Middle frontal gyrus (tissue), 1 donor: ENCODE data around the gene AP4S1.
"Not testable (repeated sequence)": the region's sequence is repeated elsewhere in the genome, so short reads cannot be mapped to it uniquely, and the experiment has no call there.

Source experiments
- DNase-seq: peaks from one replicate; pipeline ENCODE4 v3.0.0-alpha.2; 2015; ENCODE audit warnings: low spot score; ENCODE audit errors: extremely low spot score

Gene AP4S1

GRCh38 chr14:31025367-31026076 lies at the start of gene AP4S1:
Gene AP4S1, plus strand, starts transcription at chr14:31025649. Its CDS starts 40,548 bp downstream, at chr14:31066197.
- no peak for DNase-seq

- no peak for DNase-seq
Observed at GRCh38 chr14:30977752-30978151, 47.7 kb upstream of the AP4S1 start.

- DNase-seq: not testable (repeated sequence)
Observed at GRCh38 chr14:30980106-30980704, 45.2 kb upstream of the AP4S1 start.

GRCh38 chr14:30980980-30981379 lies 44.5 kb upstream of the AP4S1 start:
- no peak for DNase-seq

GRCh38 chr14:30982533-30982932 lies 42.9 kb upstream of the AP4S1 start:
- DNase-seq: no peak

GRCh38 chr14:30983858-30984257 lies 41.6 kb upstream of the AP4S1 start:
- DNase-seq: no peak

- DNase-seq: no peak
Observed at GRCh38 chr14:30985796-30986195, 39.7 kb upstream of the AP4S1 start.

- no peak for DNase-seq
Observed at GRCh38 chr14:30988509-30988908, 36.9 kb upstream of the AP4S1 start.

GRCh38 chr14:30990770-30991169 lies 34.7 kb upstream of the AP4S1 start:
- no peak for DNase-seq

- no peak for DNase-seq
Observed at GRCh38 chr14:30991408-30991807, 34.0 kb upstream of the AP4S1 start.

GRCh38 chr14:30993071-30993470 lies 32.4 kb upstream of the AP4S1 start:
- no peak for DNase-seq

- no peak for DNase-seq
Observed at GRCh38 chr14:30994681-30995620, 30.5 kb upstream of the AP4S1 start.

- DNase-seq: no peak
Observed at GRCh38 chr14:30995689-30996088, 29.8 kb upstream of the AP4S1 start.

- no peak for DNase-seq
Observed at GRCh38 chr14:30996892-30997659, 28.4 kb upstream of the AP4S1 start.

- DNase-seq: no peak
Observed at GRCh38 chr14:30998100-30998706, 27.2 kb upstream of the AP4S1 start.

GRCh38 chr14:30999038-30999773 lies 26.2 kb upstream of the AP4S1 start:
- no peak for DNase-seq

GRCh38 chr14:31000629-31001338 lies 24.7 kb upstream of the AP4S1 start:
- no peak for DNase-seq

- no peak for DNase-seq
Observed at GRCh38 chr14:31001339-31001658, 24.1 kb upstream of the AP4S1 start.

GRCh38 chr14:31003284-31003683 lies 22.2 kb upstream of the AP4S1 start:
- no peak for DNase-seq

- not testable (repeated sequence) for DNase-seq
Observed at GRCh38 chr14:31004007-31004406, 21.4 kb upstream of the AP4S1 start.
